Prostate gland (tissue), 2 donors: ENCODE measurements around the gene BIN1.

ENCODE experiments used
- CTCF ChIP-seq, 4 experiments: fragments of 200-600 bp in 2 of 4; fragments of 450-650 bp in 2 of 4; sonication (generic) in 2 of 4; IDR thresholded peaks; 1 replicate in 3 of 4; 2 replicates in 1 of 4; pipeline ENCODE4 v1.5.1; 2016 to 2019; ENCODE audit warnings: antibody characterized with exemption in 4 of 4, mild to moderate bottlenecking in 2 of 4, moderate library complexity in 2 of 4
- POLR2A ChIP-seq: fragments of 450-650 bp; IDR thresholded peaks from one replicate; pipeline ENCODE4 v1.6.1; 2016; ENCODE audit warnings: antibody characterized with exemption, mild to moderate bottlenecking

- TF ChIP-seq CTCF (IDR thresholded peaks at IDR 0.05) (no peak), POLR2A (no peak)
These were observed 19.8 kb downstream of the BIN1 start for GRCh38 chr2:127086990-127087790.
